H1 (cell line): ENCODE measurements around the gene PHLDA2. TPM values are rescaled to one million over a fixed set of nuclear protein-coding genes. Genes with fewer than 3 reads are reported as not detected.
A peak's percentile ranks its signal among the peaks of the same experiment; 100 is the strongest.

ENCODE experiments used
- CTCF ChIA-PET: fragments of 300-600 bp; sonication (Branson Sonifier 250); formaldehyde crosslinking; loops from one replicate; lab custom pipeline; 2021; ENCODE audit not compliant: partially characterized antibody; lab: Charles Lee
- POLR2A ChIA-PET: fragments of 300-600 bp; sonication (Branson Sonifier 250); formaldehyde crosslinking; loops from one replicate; lab custom pipeline; 2021; ENCODE audit warnings: inconsistent platforms; ENCODE audit not compliant: partially characterized antibody; lab: Charles Lee
- DNase-seq, 2 experiments: peaks; one replicate each; pipeline versions ENCODE4 v3.0.0 to v3.0.0-alpha.2; 2010 to 2022; ENCODE audit warnings: low spot score in 2 of 2, low read depth in 1 of 2, mixed read lengths in 1 of 2
- FAIRE-seq: peaks from 2 replicates; lab custom pipeline; 2011; peaks lifted over from hg19 to GRCh38; lab: Jason Lieb, UNC
- H2AFZ ChIP-seq: 2 replicates; pipeline ENCODE4 v1.8.1; 2012; ENCODE audit warnings: low read length, inconsistent platforms
- H2AK5ac ChIP-seq: 2 replicates; pipeline ENCODE4 v1.6.1; 2013; ENCODE audit warnings: low read depth, low read length
- H2BK120ac ChIP-seq: replicated peaks from 2 replicates; pipeline ENCODE3; 2013; ENCODE audit warnings: low read depth, low read length, inconsistent platforms
- H2BK12ac ChIP-seq: 2 replicates; pipeline ENCODE4 v1.6.1; 2013; ENCODE audit warnings: low read depth, low read length
- H2BK15ac ChIP-seq: 2 replicates; pipeline ENCODE4 v1.6.1; 2013; ENCODE audit warnings: low read length
- H2BK20ac ChIP-seq: 2 replicates; pipeline ENCODE4 v1.6.1; 2013; ENCODE audit warnings: low read length
- H2BK5ac ChIP-seq: 2 replicates; pipeline ENCODE4 v1.6.1; 2013; ENCODE audit warnings: low read depth, low read length
- H3K14ac ChIP-seq: 2 replicates; pipeline ENCODE4 v1.6.1; 2013; ENCODE audit warnings: inconsistent platforms; ENCODE audit not compliant: insufficient read length
- H3K18ac ChIP-seq: 2 replicates; pipeline ENCODE4 v1.6.1; 2013; ENCODE audit warnings: low read length; ENCODE audit errors: extremely low read depth
- H3K23ac ChIP-seq: 2 replicates; pipeline ENCODE4 v1.6.1; 2013; ENCODE audit warnings: inconsistent platforms; ENCODE audit not compliant: insufficient read length
- H3K23me2 ChIP-seq: 2 replicates; pipeline ENCODE4 v1.6.1; 2013; ENCODE audit warnings: low read depth, low read length
- H3K27ac ChIP-seq: 2 replicates; pipeline ENCODE4 v1.6.1; 2011; ENCODE audit warnings: low read depth, low read length, inconsistent platforms
- H3K27me3 ChIP-seq, 4 experiments: replicated peaks in 1 of 4; 1 replicate in 1 of 4; 2 replicates in 3 of 4; pipeline versions ENCODE4 v1.6.1 to v1.8.1; 2011 to 2013; ENCODE audit warnings: low read length in 3 of 4, mild to moderate bottlenecking in 3 of 4, inconsistent platforms in 2 of 4, mixed read lengths in 2 of 4, moderate library complexity in 1 of 4; ENCODE audit not compliant: control insufficient read depth in 3 of 4, insufficient read depth in 3 of 4; ENCODE audit errors: extremely low read depth in 1 of 4
- H3K36me3 ChIP-seq, 4 experiments: 2 replicates each; pipeline versions ENCODE4 v1.6.1 to v1.8.1; 2011 to 2013; ENCODE audit warnings: mild to moderate bottlenecking in 4 of 4, low read length in 3 of 4, moderate library complexity in 2 of 4, control low read depth in 1 of 4, inconsistent platforms in 1 of 4; ENCODE audit not compliant: insufficient read depth in 4 of 4, control insufficient read depth in 2 of 4
- H3K4ac ChIP-seq: replicated peaks from 2 replicates; pipeline ENCODE3; 2013; ENCODE audit warnings: low read length, low read depth, mixed read lengths, inconsistent platforms; ENCODE audit not compliant: insufficient read length
- H3K4me1 ChIP-seq, 4 experiments: replicated peaks in 1 of 4; 1 replicate in 1 of 4; 2 replicates in 3 of 4; pipeline versions ENCODE4 v1.6.1 to v1.8.1; 2011 to 2013; ENCODE audit warnings: low read length in 3 of 4, inconsistent platforms in 2 of 4, mixed read lengths in 1 of 4; ENCODE audit not compliant: insufficient read depth in 4 of 4, control insufficient read depth in 3 of 4
- H3K4me2 ChIP-seq, 2 experiments: 2 replicates each; pipeline versions ENCODE4 v1.6.1 to v1.8.1; 2011 to 2013; ENCODE audit warnings: low read depth in 2 of 2, low read length in 2 of 2, control low read depth in 1 of 2, inconsistent platforms in 1 of 2, mild to moderate bottlenecking in 1 of 2; ENCODE audit not compliant: insufficient read depth in 1 of 2
- H3K4me3 ChIP-seq, 4 experiments: fragments of 200-600, 300-600 bp in 1 of 4; sonication (generic), shearing (Covaris generic), sonication (Bioruptor Twin) in 1 of 4; 2 replicates each; pipeline versions ENCODE4 v1.5.1 to v1.8.1; 2011 to 2016; ENCODE audit warnings: low read length in 4 of 4, low read depth in 3 of 4, control low read depth in 2 of 4, inconsistent platforms in 2 of 4, mild to moderate bottlenecking in 2 of 4, mixed read lengths in 1 of 4, moderate library complexity in 1 of 4; ENCODE audit not compliant: insufficient read depth in 2 of 4; ENCODE audit errors: extremely low read depth in 1 of 4
- H3K56ac ChIP-seq: replicated peaks from 2 replicates; pipeline ENCODE3; 2013; ENCODE audit warnings: low read depth, mild to moderate bottlenecking, mixed read lengths, low read length, inconsistent platforms; ENCODE audit not compliant: insufficient read length
- H3K79me1 ChIP-seq: 2 replicates; pipeline ENCODE4 v1.6.1; 2013; ENCODE audit warnings: low read depth, low read length, control low read depth
- H3K79me2 ChIP-seq, 2 experiments: 2 replicates each; pipeline versions ENCODE4 v1.6.1 to v1.8.1; 2012 to 2013; ENCODE audit warnings: low read length in 2 of 2, mild to moderate bottlenecking in 2 of 2, inconsistent platforms in 1 of 2; ENCODE audit not compliant: insufficient read depth in 2 of 2, control insufficient read depth in 1 of 2
- H3K9ac ChIP-seq, 4 experiments: replicated peaks in 1 of 4; 1 replicate in 1 of 4; 2 replicates in 3 of 4; pipeline versions ENCODE4 v1.6.1 to v1.8.1; 2011 to 2013; ENCODE audit warnings: low read depth in 3 of 4, low read length in 3 of 4, control low read depth in 2 of 4, mild to moderate bottlenecking in 2 of 4, moderate library complexity in 2 of 4, inconsistent platforms in 1 of 4; ENCODE audit errors: extremely low read depth in 1 of 4
- H3K9me3 ChIP-seq, 2 experiments: 2 replicates each; pipeline versions ENCODE4 v1.6.1 to v1.8.1; 2012 to 2013; ENCODE audit warnings: mild to moderate bottlenecking in 2 of 2, moderate library complexity in 2 of 2, control low read depth in 1 of 2, inconsistent platforms in 1 of 2, low read depth in 1 of 2, low read length in 1 of 2, mixed read lengths in 1 of 2; ENCODE audit not compliant: insufficient read depth in 2 of 2
- H4K20me1 ChIP-seq, 2 experiments: replicated peaks in 1 of 2; 2 replicates each; pipeline versions ENCODE3 to v1.8.1; 2011 to 2013; ENCODE audit warnings: inconsistent platforms in 2 of 2, low read length in 2 of 2, mild to moderate bottlenecking in 1 of 2; ENCODE audit not compliant: insufficient read depth in 2 of 2, control insufficient read depth in 1 of 2
- H4K5ac ChIP-seq: 2 replicates; pipeline ENCODE4 v1.6.1; 2013; ENCODE audit warnings: low read length, low read depth, mixed read lengths, inconsistent platforms; ENCODE audit not compliant: insufficient read length
- H4K8ac ChIP-seq: 2 replicates; pipeline ENCODE4 v1.8.0; 2013; ENCODE audit warnings: mild to moderate bottlenecking, moderate library complexity, low read length, inconsistent platforms; ENCODE audit not compliant: insufficient read depth; ENCODE audit errors: extremely low read depth
- H4K91ac ChIP-seq: replicated peaks from 2 replicates; pipeline ENCODE3; 2013; ENCODE audit warnings: low read length, mixed read lengths, inconsistent platforms; ENCODE audit not compliant: insufficient read length
- CHD1 ChIP-seq: IDR thresholded peaks from 2 replicates; pipeline ENCODE4 v1.6.1; 2012; ENCODE audit warnings: low read depth, low read length, improper control_type of control experiment
- EP300 ChIP-seq, 2 experiments: IDR thresholded peaks; 1 replicate in 1 of 2; 2 replicates in 1 of 2; pipeline ENCODE4 v1.6.1; 2011 to 2012; ENCODE audit warnings: low read depth in 2 of 2, low read length in 2 of 2, mild to moderate bottlenecking in 2 of 2, borderline replicate concordance in 1 of 2, inconsistent platforms in 1 of 2, moderate library complexity in 1 of 2
- NANOG ChIP-seq: IDR thresholded peaks from 2 replicates; pipeline ENCODE4 v1.6.1; 2011; ENCODE audit warnings: low read length, low read depth, mild to moderate bottlenecking, inconsistent platforms; ENCODE audit not compliant: insufficient read depth, poor library complexity, severe bottlenecking
- POLR2AphosphoS5 ChIP-seq: IDR thresholded peaks from 2 replicates; pipeline ENCODE4 v1.6.1; 2011; ENCODE audit warnings: low read depth, low read length
- RBBP5 ChIP-seq: IDR thresholded peaks from 2 replicates; pipeline ENCODE4 v1.7.1; 2012; ENCODE audit warnings: low read depth, mild to moderate bottlenecking, inconsistent platforms, low read length, moderate library complexity, borderline replicate concordance
- RXRA ChIP-seq: IDR thresholded peaks from 2 replicates; pipeline ENCODE4 v1.6.1; 2011; ENCODE audit warnings: low read depth, mild to moderate bottlenecking, low read length, moderate library complexity; ENCODE audit not compliant: insufficient read depth
- TCF12 ChIP-seq: IDR thresholded peaks from 2 replicates; pipeline ENCODE4 v1.6.1; 2011; ENCODE audit warnings: low read depth, mild to moderate bottlenecking, low read length
- ZNF274 ChIP-seq: IDR thresholded peaks from 2 replicates; pipeline ENCODE4 v1.7.0; 2012; ENCODE audit warnings: low read length, borderline replicate concordance; ENCODE audit errors: extremely low read depth
- WGBS, 2 experiments: shearing (Covaris generic) in 1 of 2; methylation state at CpG; one replicate each; pipeline versions ENCODE4 v1.1.6 to v1.1.7; 2013 to 2015; ENCODE audit warnings: low lambda C conversion rate in 2 of 2, mixed read lengths in 2 of 2, inconsistent platforms in 1 of 2, low coverage in 1 of 2, missing lambda C conversion rate in 1 of 2; ENCODE audit not compliant: insufficient replicate concordance in 2 of 2, insufficient coverage in 1 of 2, insufficient read length in 1 of 2; ENCODE audit errors: extremely low coverage in 1 of 2, missing lambda C conversion rate in 1 of 2; 5-methylcytosine and 5-hydroxymethylcytosine counted together
- polyA plus RNA-seq, 7 experiments: library from polyadenylated mRNA; depleted of rRNA in 3 of 7; stranded (reverse) in 5 of 7; unstranded in 2 of 7; fragments of >200 nt in 5 of 7; fragments of 200-250 nt in 2 of 7; gene quantifications; 1 replicate in 5 of 7; 2 replicates in 1 of 7; 4 replicates in 1 of 7; pipeline versions ENCODE4 v1.2.1 to v1.2.3, GENCODE V29; 2011 to 2013; ENCODE audit warnings: missing spikeins in 2 of 7, mixed read lengths in 2 of 7
- total RNA-seq: library from RNA; stranded (reverse); fragmentation: NEBNext Ultra II Directional; extraction: Animal tissue kit (Norgen Biotek cat#: 25700); gene quantifications from 2 replicates; pipeline ENCODE4 v1.2.1, GENCODE V29; 2021
- TF ChIP-seq, protein P1 (sequence below): IDR thresholded peaks from 2 replicates; pipeline ENCODE4 v1.6.1; 2011; ENCODE audit warnings: low read depth, mild to moderate bottlenecking, low read length; ENCODE audit not compliant: insufficient read depth

PHLDA2 gene
- total and polyA plus RNA-seq, 2 of the 8 experiments (the other 6 are each of a cell fraction or from before 2014, with no cell fraction given), result 5.2 to 7.6 TPM

DNA sequence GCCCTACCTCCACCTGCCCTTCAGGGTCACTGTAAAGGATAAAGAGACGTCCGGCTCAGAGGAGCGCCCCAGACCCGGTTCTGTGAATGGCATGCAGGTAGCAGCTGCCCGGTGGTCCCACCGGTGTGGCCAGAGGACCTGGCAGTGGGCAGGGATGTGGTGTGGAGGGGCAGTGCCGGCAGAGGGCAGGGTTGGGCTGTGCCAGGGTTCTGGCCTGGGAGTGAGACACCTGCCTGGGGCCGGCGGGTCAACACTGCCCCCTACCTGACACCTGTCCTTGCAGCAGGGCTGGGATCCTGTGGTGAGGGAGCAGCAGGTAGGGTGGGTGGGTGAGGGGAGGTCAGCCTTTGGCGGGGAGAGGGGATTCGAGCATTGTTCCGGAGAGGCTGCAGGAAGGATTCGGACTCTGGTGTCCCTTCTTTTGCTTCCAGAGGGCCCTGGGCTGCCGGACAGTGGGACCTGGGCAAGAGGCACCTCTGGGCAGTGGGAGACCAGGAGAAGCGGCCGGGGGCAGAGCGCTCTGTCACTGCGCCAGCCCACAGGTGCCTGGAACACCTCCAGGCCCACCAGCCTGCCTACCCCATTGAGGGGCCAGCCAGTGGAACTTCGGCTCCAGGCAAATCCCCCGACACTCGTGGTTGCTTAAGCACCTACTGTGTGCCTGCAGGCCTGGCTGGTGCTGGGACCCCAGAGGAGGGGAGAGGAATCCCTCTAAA, 1.6 kb upstream of the PHLDA2 start:
- H3K79me1 ChIP-seq, result no peaks in the 10 kb centered on the region
- H2BK12ac ChIP-seq, result peak overlapping the region; percentile 84; the same call in 1 of the 2 replicates
- H4K91ac ChIP-seq, result peak overlapping the region; percentile 42
- no peak overlapping the region; the same call in 1 of the 2 replicates for H2BK20ac ChIP-seq
- H3K14ac ChIP-seq, result no peak overlapping the region
- H2AK5ac ChIP-seq, result no peak overlapping the region
- H3K18ac ChIP-seq, result peak overlapping the region; percentile 71
- FAIRE-seq (no peak), DNase-seq (peak; percentile 83 to 97)
- H3K23me2 ChIP-seq, result peaks cover 8% of the 10 kb centered on the region; the same call in 1 of the 2 replicates
- H3K9ac ChIP-seq, result no peak overlapping the region
- 28% methylated on average over 16 of the region's 21 CpGs; no CpG with 5 or more reads in 1 of the 2 experiments for WGBS, 2 experiments
- peaks cover 4 to 9% of the 10 kb centered on the region in 2 experiments for H4K20me1 ChIP-seq
- H3K36me3 ChIP-seq, result no peaks in the 10 kb centered on the region
- peak overlapping the region; percentile 23 for H3K4ac ChIP-seq
- no peak overlapping the region for H2AFZ ChIP-seq
- peak overlapping the region in 3 of 4 experiments; percentile 26 to 56 (median 38); a peak in 6 of 8 replicates for H3K4me3 ChIP-seq
- CTCF ChIA-PET, result interaction anchor here (0.6 to 9.4 kb wide), 25 partner anchors 8 to 405 kb away, joined by 3 to 129 read pairs (median 5); partner anchors contain the start of gene CDKN1C
- H3K23ac ChIP-seq, result no peak overlapping the region
- H3K27me3 ChIP-seq, result peaks cover 25 to 39% (median 37%) of the 10 kb centered on the region in 4 experiments
- POLR2A ChIA-PET, result interaction anchor here (0.9 to 3.1 kb wide), 9 partner anchors 8 to 398 kb away, joined by 3 to 17 read pairs (median 8); partner anchors contain the start of genes CARS1 and CDKN1C
- H4K5ac ChIP-seq, result no peak overlapping the region
- no peaks in the 10 kb centered on the region for H3K9me3 ChIP-seq
- H3K56ac ChIP-seq, result no peak overlapping the region
- peaks cover 0 to 13% (median 5%) of the 10 kb centered on the region in 4 experiments; a peak in 6 of 7 replicates for H3K4me1 ChIP-seq
- no peak overlapping the region for H2BK120ac ChIP-seq
- peak overlapping the region; percentile 72 to 88 for H3K4me2 ChIP-seq
- H2BK5ac ChIP-seq, result 0 out of 2 replicates have a peak overlapping the region, but pooled peaks have one; percentile 12
- H4K8ac ChIP-seq, result no peak overlapping the region; the same call in 1 of the 2 replicates
- peak overlapping the region; percentile 81; the same call in 1 of the 2 replicates for H2BK15ac ChIP-seq
- no peak overlapping the region for H3K27ac ChIP-seq
- no peaks in the 10 kb centered on the region for H3K79me2 ChIP-seq
- TF ChIP-seq RBBP5, result no peak
- TF ChIP-seq CHD1, result no peak
- TF ChIP-seq TCF12, result peak; percentile 87; the same call in 1 of the 2 replicates
- TF ChIP-seq, protein P1, sequence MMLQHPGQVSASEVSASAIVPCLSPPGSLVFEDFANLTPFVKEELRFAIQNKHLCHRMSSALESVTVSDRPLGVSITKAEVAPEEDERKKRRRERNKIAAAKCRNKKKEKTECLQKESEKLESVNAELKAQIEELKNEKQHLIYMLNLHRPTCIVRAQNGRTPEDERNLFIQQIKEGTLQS, result 0 out of 2 replicates have a peak, but pooled peaks have one; percentile 48
- TF ChIP-seq NANOG, result no peak
- no peak for TF ChIP-seq ZNF274
- TF ChIP-seq POLR2AphosphoS5, result peak; percentile 36; the same call in 1 of the 2 replicates
- peak in 1 of 2 experiments; percentile 60; a peak in 1 of 3 replicates for TF ChIP-seq EP300 (IDR thresholded peaks at IDR 0.05; ENCODE audit: borderline replicate concordance in 1 of 2, low read depth in 2 of 2, low read length in 2 of 2)
- no peak for TF ChIP-seq RXRA
